H9 (cell line): Measurements from ENCODE around the gene PLXNB1. TPM values are rescaled to one million over a fixed set of nuclear protein-coding genes. Genes with fewer than 3 reads are reported as not detected.

Source experiments
- DNase-seq: peaks from one replicate; pipeline ENCODE4 v3.0.0-alpha.2; 2017
- H2AFZ ChIP-seq: one replicate; pipeline ENCODE4 v1.6.1; 2013; ENCODE audit warnings: mild to moderate bottlenecking, low read length, control low read depth, moderate library complexity
- H2AK5ac ChIP-seq: 2 replicates; pipeline ENCODE4 v1.6.1; 2013; ENCODE audit warnings: low read length, control low read depth, mixed read lengths; ENCODE audit not compliant: insufficient read length
- H2BK120ac ChIP-seq: one replicate; pipeline ENCODE4 v1.6.1; 2013; ENCODE audit warnings: low read depth, mild to moderate bottlenecking, low read length, control low read depth, inconsistent platforms; ENCODE audit not compliant: poor library complexity, severe bottlenecking
- H2BK12ac ChIP-seq: 2 replicates; pipeline ENCODE4 v1.6.1; 2013; ENCODE audit warnings: low read length, control low read depth, mixed read lengths, low read depth; ENCODE audit not compliant: insufficient read length
- H2BK15ac ChIP-seq: 2 replicates; pipeline ENCODE4 v1.6.1; 2013; ENCODE audit warnings: low read depth, low read length, control low read depth
- H2BK20ac ChIP-seq: one replicate; pipeline ENCODE4 v1.6.1; 2013; ENCODE audit warnings: low read depth, mild to moderate bottlenecking, low read length, control low read depth, inconsistent platforms; ENCODE audit not compliant: poor library complexity, severe bottlenecking
- H2BK5ac ChIP-seq: 2 replicates; pipeline ENCODE4 v1.6.1; 2013; ENCODE audit warnings: low read length, control low read depth, mixed read lengths; ENCODE audit not compliant: insufficient read length
- H3K14ac ChIP-seq: 2 replicates; pipeline ENCODE4 v1.6.1; 2013; ENCODE audit warnings: low read length, control low read depth; ENCODE audit not compliant: insufficient read depth
- H3K18ac ChIP-seq: 2 replicates; pipeline ENCODE4 v1.6.1; 2013; ENCODE audit warnings: low read depth, mild to moderate bottlenecking, mixed read lengths, low read length, control low read depth; ENCODE audit not compliant: insufficient read length
- H3K23ac ChIP-seq: 2 replicates; pipeline ENCODE4 v1.6.1; 2013; ENCODE audit warnings: low read length, control low read depth, mixed read lengths, low read depth; ENCODE audit not compliant: insufficient read length
- H3K23me2 ChIP-seq: 2 replicates; pipeline ENCODE4 v1.6.1; 2013; ENCODE audit warnings: low read depth, mild to moderate bottlenecking, mixed read lengths, low read length, control low read depth; ENCODE audit not compliant: insufficient read length, poor library complexity, severe bottlenecking
- H3K27ac ChIP-seq: 2 replicates; pipeline ENCODE4 v1.5.1; 2013; ENCODE audit warnings: low read length, control low read depth, mixed read lengths, low read depth; ENCODE audit not compliant: insufficient read length
- H3K27me3 ChIP-seq: 2 replicates; pipeline ENCODE4 v1.6.1; 2013; ENCODE audit warnings: low read length, control low read depth, inconsistent platforms; ENCODE audit not compliant: insufficient read depth
- H3K4ac ChIP-seq: 2 replicates; pipeline ENCODE4 v1.6.1; 2013; ENCODE audit warnings: low read depth, mild to moderate bottlenecking, control low read depth, inconsistent platforms, low read length, moderate library complexity
- H3K4me1 ChIP-seq: 2 replicates; pipeline ENCODE4 v1.6.1; 2013; ENCODE audit warnings: low read length, control low read depth, inconsistent platforms; ENCODE audit not compliant: insufficient read depth
- H3K4me2 ChIP-seq: 2 replicates; pipeline ENCODE4 v1.6.1; 2013; ENCODE audit warnings: low read length, control low read depth, mixed read lengths; ENCODE audit not compliant: insufficient read length, insufficient read depth
- H3K56ac ChIP-seq: 2 replicates; pipeline ENCODE4 v1.6.1; 2013; ENCODE audit warnings: low read depth, mild to moderate bottlenecking, mixed read lengths, low read length, control low read depth; ENCODE audit not compliant: insufficient read length
- H3K79me1 ChIP-seq: 2 replicates; pipeline ENCODE4 v1.6.1; 2013; ENCODE audit warnings: low read depth, mild to moderate bottlenecking, moderate library complexity, low read length, control low read depth, inconsistent platforms; ENCODE audit not compliant: insufficient read depth, poor library complexity, severe bottlenecking
- H3K79me2 ChIP-seq: 2 replicates; pipeline ENCODE4 v1.6.1; 2013; ENCODE audit warnings: low read length, control low read depth, inconsistent platforms; ENCODE audit not compliant: insufficient read depth
- H3K9ac ChIP-seq: 2 replicates; pipeline ENCODE4 v1.6.1; 2013; ENCODE audit warnings: low read length, control low read depth, mixed read lengths; ENCODE audit not compliant: insufficient read length; ENCODE audit errors: extremely low read depth
- H3K9me3 ChIP-seq: one replicate; pipeline ENCODE4 v1.6.1; 2013; ENCODE audit warnings: low read depth, low read length, inconsistent platforms; ENCODE audit not compliant: control insufficient read depth
- H3T11ph ChIP-seq: one replicate; pipeline ENCODE4 v1.6.1; 2013; ENCODE audit warnings: mild to moderate bottlenecking, low read length, control low read depth, inconsistent platforms
- H4K20me1 ChIP-seq: one replicate; pipeline ENCODE4 v1.6.1; 2013; ENCODE audit not compliant: control insufficient read depth, insufficient read length, insufficient read depth
- H4K5ac ChIP-seq: 2 replicates; pipeline ENCODE4 v1.6.1; 2013; ENCODE audit warnings: low read depth, mild to moderate bottlenecking, mixed read lengths, low read length, control low read depth; ENCODE audit not compliant: insufficient read length
- H4K8ac ChIP-seq: replicated peaks from 2 replicates; pipeline ENCODE4 v1.6.1; 2013; ENCODE audit warnings: low read length, control low read depth, mixed read lengths, low read depth; ENCODE audit not compliant: insufficient read length
- H4K91ac ChIP-seq: 2 replicates; pipeline ENCODE4 v1.6.1; 2013; ENCODE audit warnings: low read depth, mild to moderate bottlenecking, moderate library complexity, mixed read lengths, low read length, control low read depth; ENCODE audit not compliant: insufficient read length
- H3K27ac Mint-ChIP-seq, 3 experiments: 2 replicates in 2 of 3; 3 replicates in 1 of 3; pipeline ENCODE4 v1.8.0; 2020 to 2021; ENCODE audit warnings: mixed read lengths in 3 of 3, mild to moderate bottlenecking in 1 of 3, moderate library complexity in 1 of 3
- H3K27me3 Mint-ChIP-seq: 2 replicates; pipeline ENCODE4 v1.8.0; 2021; ENCODE audit warnings: low read depth, mild to moderate bottlenecking, moderate library complexity, mixed read lengths
- H3K36me3 Mint-ChIP-seq, 3 experiments: 2 replicates in 2 of 3; 3 replicates in 1 of 3; pipeline ENCODE4 v1.8.0; 2020 to 2021; ENCODE audit warnings: low read depth in 3 of 3, mixed read lengths in 3 of 3; ENCODE audit not compliant: insufficient read depth in 1 of 3
- H3K4me1 Mint-ChIP-seq, 2 experiments: 2 replicates each; pipeline ENCODE4 v1.8.0; 2020; ENCODE audit warnings: mixed read lengths in 2 of 2
- H3K4me3 Mint-ChIP-seq, 2 experiments: 2 replicates in 1 of 2; 3 replicates in 1 of 2; pipeline ENCODE4 v1.8.0; 2020 to 2021; ENCODE audit warnings: mild to moderate bottlenecking in 2 of 2, mixed read lengths in 2 of 2, moderate library complexity in 1 of 2
- H3K9me3 Mint-ChIP-seq, 2 experiments: 2 replicates in 1 of 2; 3 replicates in 1 of 2; pipeline ENCODE4 v1.8.0; 2020; ENCODE audit warnings: mild to moderate bottlenecking in 2 of 2, mixed read lengths in 2 of 2, moderate library complexity in 1 of 2
- WGBS: extraction: QIAGEN DNeasy Blood & Tissue Kit; methylation state at CpG from one replicate; pipeline ENCODE4 v1.1.7; 2013; ENCODE audit warnings: missing lambda C conversion rate, low lambda C conversion rate, mixed read lengths; ENCODE audit not compliant: insufficient read length; ENCODE audit errors: extremely low coverage; 5-methylcytosine and 5-hydroxymethylcytosine counted together
- total RNA-seq: library from RNA; stranded (reverse); gene quantifications from 2 replicates; pipeline ENCODE4 v1.2.1, GENCODE V29; 2021
- TF ChIP-seq, protein P1 (sequence below): fragments of 200-600 bp; sonication (generic); conservative IDR thresholded peaks from 3 replicates; pipeline ENCODE4 v1.8.0; 2021; ENCODE audit warnings: antibody characterized with exemption, mild to moderate bottlenecking

The PLXNB1 gene
- total RNA-seq, 1 experiment from 2014 or later: 184 TPM

DNA sequence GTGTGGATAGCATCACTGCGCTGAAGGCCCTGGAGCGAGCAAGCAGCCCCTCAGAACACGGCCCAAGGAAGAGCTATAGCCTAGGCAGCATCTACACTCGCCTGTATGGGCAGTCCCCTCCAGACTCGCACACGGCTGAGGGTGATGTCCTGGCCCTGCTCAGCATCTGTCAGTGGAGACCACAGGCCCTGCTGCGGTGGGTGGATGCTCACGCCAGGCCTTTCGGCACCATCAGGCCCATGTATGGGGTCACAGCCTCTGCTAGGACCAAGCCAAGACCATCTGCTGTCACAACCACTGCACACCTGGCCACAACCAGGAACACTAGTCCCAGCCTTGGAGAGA lies 37.2 kb upstream of the PLXNB1 start:
- Histone ChIP-seq H4K8ac (no peak overlapping the region), H2AK5ac (no peak overlapping the region), H3K9me3 (no peaks in the 10 kb centered on the region), H3K23ac (no peak overlapping the region), H3K4ac (no peak overlapping the region), H3K56ac (no peak overlapping the region), H3K4me1 (no peaks in the 10 kb centered on the region), H2BK120ac (no peak overlapping the region), H3T11ph (no peak overlapping the region), H3K79me1 (no peaks in the 10 kb centered on the region), H4K91ac (no peak overlapping the region), H2BK15ac (no peak overlapping the region), H3K27ac (no peak overlapping the region), H3K23me2 (no peaks in the 10 kb centered on the region), H2BK5ac (no peak overlapping the region), H3K18ac (no peak overlapping the region), H4K5ac (no peak overlapping the region), H2AFZ (no peak overlapping the region), H3K4me2 (no peak overlapping the region), H3K14ac (no peak overlapping the region), H3K79me2 (no peaks in the 10 kb centered on the region; the same call in 1 of the 2 replicates), H3K9ac (no peak overlapping the region), H2BK12ac (no peak overlapping the region), H3K27me3 (no peaks in the 10 kb centered on the region), H2BK20ac (no peak overlapping the region), H4K20me1 (no peaks in the 10 kb centered on the region)
- H3K27me3 Mint-ChIP-seq: no peaks in the 10 kb centered on the region; the same call in 1 of the 2 replicates
- peak overlapping the region; percentile 90 to 99 (median 99); a peak in 5 of 7 replicates for H3K27ac Mint-ChIP-seq
- H3K4me1 Mint-ChIP-seq: peaks cover 16 to 26% of the 10 kb centered on the region in 2 experiments
- H3K4me3 Mint-ChIP-seq: no peak overlapping the region; a peak in 1 of 5 replicates
- no peak for DNase-seq
- peaks cover 13 to 32% (median 32%) of the 10 kb centered on the region in 3 experiments for H3K36me3 Mint-ChIP-seq
- no CpG with 5 or more reads among the region's 9 CpGs for WGBS
- no peaks in the 10 kb centered on the region for H3K9me3 Mint-ChIP-seq
- TF ChIP-seq, protein P1, sequence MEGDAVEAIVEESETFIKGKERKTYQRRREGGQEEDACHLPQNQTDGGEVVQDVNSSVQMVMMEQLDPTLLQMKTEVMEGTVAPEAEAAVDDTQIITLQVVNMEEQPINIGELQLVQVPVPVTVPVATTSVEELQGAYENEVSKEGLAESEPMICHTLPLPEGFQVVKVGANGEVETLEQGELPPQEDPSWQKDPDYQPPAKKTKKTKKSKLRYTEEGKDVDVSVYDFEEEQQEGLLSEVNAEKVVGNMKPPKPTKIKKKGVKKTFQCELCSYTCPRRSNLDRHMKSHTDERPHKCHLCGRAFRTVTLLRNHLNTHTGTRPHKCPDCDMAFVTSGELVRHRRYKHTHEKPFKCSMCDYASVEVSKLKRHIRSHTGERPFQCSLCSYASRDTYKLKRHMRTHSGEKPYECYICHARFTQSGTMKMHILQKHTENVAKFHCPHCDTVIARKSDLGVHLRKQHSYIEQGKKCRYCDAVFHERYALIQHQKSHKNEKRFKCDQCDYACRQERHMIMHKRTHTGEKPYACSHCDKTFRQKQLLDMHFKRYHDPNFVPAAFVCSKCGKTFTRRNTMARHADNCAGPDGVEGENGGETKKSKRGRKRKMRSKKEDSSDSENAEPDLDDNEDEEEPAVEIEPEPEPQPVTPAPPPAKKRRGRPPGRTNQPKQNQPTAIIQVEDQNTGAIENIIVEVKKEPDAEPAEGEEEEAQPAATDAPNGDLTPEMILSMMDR: no peak
